Measurements from ENCODE around the gene PEX11A. TPM values are rescaled to one million over a fixed set of nuclear protein-coding genes. Genes with fewer than 3 reads are reported as not detected.

Gene PEX11A
- total RNA-seq, 1 experiment from 2014 or later = 6.2 TPM

DNA sequence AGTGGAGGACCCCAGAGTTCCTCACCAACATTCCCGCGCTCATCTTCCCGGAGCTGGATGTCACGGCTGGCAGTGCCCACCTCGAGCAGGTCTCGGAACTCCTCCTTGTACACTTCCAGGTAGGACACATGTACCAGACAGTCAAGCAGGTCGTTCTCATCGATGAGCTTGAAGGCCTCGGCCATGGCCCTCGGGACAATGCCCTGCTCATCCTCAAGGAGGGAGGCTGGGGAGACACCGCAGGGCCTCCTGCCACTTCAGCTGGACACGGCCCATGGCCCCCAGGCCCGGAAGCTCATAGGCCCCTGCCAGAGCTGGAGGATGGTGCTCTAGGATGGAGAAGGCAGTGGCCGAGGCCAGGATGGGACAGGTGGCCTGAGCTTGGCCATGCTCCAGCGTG, 40.8 kb downstream of the PEX11A start:
- ATAC-seq (no peak), DNase-seq (ENCODE audit: low read depth, low spot score) (no peak)
- CTCF ChIA-PET = no interaction called here

DNA sequence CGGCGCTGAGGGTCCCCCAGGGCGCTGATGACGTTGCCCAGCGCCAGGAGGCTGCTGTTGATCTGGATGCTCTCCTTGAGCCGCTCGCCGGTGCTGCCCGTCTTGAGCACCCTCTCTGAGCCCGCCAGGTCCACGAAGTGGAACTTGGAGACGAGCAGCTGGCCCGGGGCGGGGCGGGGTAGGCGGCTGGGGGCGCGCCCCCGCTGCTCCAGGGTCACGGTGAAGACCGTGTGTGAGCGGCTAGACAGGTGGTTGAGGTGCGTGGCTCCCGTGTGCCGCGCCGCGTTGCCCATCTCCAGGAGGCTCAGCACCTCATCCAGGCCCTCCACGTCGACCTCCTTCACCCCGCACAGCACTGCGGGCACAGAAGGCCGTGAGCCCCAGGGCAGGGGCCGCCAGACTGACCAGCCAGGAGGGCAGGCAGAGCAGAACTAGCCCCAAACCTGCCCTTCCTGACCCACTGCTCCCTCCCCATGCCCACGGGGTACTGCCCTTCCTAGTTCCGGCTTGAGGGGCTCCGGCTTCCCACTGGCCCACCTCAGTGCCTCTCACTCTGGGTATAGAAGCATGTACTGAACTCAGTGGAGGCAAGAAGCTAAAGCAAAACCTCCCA, 41.4 kb downstream of the PEX11A start:
- ChIA-PET POLR2A (no interaction called here), CTCF (no interaction called here)
- H3K27me3 ChIP-seq (ENCODE audit: control insufficient read depth, insufficient read depth, low read length) = no peaks in the 10 kb centered on the region
- no peaks in the 10 kb centered on the region for H3K36me3 ChIP-seq (ENCODE audit: control insufficient read depth, insufficient read depth, low read length)
- H3K27ac ChIP-seq (ENCODE audit: low read length) = no peak overlapping the region
- no peaks in the 10 kb centered on the region for H3K4me1 ChIP-seq (ENCODE audit: control insufficient read depth, insufficient read depth, low read length)
- no TSS peak for BruUV-seq (replicated peaks)
- in situ Hi-C loops (cut with HindIII; ENCODE audit: low pct_unique_long_range_greater_than_20kb, low sequenced_read_pairs) = no loop called here
- intact Hi-C loops (cut with micrococcal nuclease; ENCODE audit: unreplicated experiment) = no loop called here
- no peaks in the 10 kb centered on the region for H3K9me3 ChIP-seq (ENCODE audit: control insufficient read depth, insufficient read depth, low read depth, low read length)
- ATAC-seq (no peak), DNase-seq (ENCODE audit: low read depth, low spot score) (no peak)
- H3K4me3 ChIP-seq (ENCODE audit: low read depth in 2 of 2, low read length in 2 of 2) = no peak overlapping the region
- TF ChIP-seq, protein P1, sequence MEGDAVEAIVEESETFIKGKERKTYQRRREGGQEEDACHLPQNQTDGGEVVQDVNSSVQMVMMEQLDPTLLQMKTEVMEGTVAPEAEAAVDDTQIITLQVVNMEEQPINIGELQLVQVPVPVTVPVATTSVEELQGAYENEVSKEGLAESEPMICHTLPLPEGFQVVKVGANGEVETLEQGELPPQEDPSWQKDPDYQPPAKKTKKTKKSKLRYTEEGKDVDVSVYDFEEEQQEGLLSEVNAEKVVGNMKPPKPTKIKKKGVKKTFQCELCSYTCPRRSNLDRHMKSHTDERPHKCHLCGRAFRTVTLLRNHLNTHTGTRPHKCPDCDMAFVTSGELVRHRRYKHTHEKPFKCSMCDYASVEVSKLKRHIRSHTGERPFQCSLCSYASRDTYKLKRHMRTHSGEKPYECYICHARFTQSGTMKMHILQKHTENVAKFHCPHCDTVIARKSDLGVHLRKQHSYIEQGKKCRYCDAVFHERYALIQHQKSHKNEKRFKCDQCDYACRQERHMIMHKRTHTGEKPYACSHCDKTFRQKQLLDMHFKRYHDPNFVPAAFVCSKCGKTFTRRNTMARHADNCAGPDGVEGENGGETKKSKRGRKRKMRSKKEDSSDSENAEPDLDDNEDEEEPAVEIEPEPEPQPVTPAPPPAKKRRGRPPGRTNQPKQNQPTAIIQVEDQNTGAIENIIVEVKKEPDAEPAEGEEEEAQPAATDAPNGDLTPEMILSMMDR (IDR thresholded peaks at IDR 0.05) = no peak
- no peak for TF ChIP-seq SIN3A (IDR thresholded peaks at IDR 0.05; ENCODE audit: borderline replicate concordance, insufficient read depth, low read depth, low read length)
- no peak for TF ChIP-seq POLR2AphosphoS5 (IDR thresholded peaks at IDR 0.05; ENCODE audit: low read depth, low read length)

More for the DNA sequence above, 40.8 kb downstream of the PEX11A start:
- in situ Hi-C loops (cut with HindIII; ENCODE audit: low pct_unique_long_range_greater_than_20kb, low sequenced_read_pairs) (no loop called here), intact Hi-C loops (cut with micrococcal nuclease; ENCODE audit: unreplicated experiment) (no loop called here)
- TF ChIP-seq TCF7L2 (IDR thresholded peaks at IDR 0.05; ENCODE audit: low read depth, low read length) (no peak), SIN3A (IDR thresholded peaks at IDR 0.05; ENCODE audit: borderline replicate concordance, insufficient read depth, low read depth, low read length) (no peak), POLR2AphosphoS5 (IDR thresholded peaks at IDR 0.05; ENCODE audit: low read depth, low read length) (no peak)
- TF ChIP-seq, protein P1 (IDR thresholded peaks at IDR 0.05) = no peak
- TF ChIP-seq, protein P2, sequence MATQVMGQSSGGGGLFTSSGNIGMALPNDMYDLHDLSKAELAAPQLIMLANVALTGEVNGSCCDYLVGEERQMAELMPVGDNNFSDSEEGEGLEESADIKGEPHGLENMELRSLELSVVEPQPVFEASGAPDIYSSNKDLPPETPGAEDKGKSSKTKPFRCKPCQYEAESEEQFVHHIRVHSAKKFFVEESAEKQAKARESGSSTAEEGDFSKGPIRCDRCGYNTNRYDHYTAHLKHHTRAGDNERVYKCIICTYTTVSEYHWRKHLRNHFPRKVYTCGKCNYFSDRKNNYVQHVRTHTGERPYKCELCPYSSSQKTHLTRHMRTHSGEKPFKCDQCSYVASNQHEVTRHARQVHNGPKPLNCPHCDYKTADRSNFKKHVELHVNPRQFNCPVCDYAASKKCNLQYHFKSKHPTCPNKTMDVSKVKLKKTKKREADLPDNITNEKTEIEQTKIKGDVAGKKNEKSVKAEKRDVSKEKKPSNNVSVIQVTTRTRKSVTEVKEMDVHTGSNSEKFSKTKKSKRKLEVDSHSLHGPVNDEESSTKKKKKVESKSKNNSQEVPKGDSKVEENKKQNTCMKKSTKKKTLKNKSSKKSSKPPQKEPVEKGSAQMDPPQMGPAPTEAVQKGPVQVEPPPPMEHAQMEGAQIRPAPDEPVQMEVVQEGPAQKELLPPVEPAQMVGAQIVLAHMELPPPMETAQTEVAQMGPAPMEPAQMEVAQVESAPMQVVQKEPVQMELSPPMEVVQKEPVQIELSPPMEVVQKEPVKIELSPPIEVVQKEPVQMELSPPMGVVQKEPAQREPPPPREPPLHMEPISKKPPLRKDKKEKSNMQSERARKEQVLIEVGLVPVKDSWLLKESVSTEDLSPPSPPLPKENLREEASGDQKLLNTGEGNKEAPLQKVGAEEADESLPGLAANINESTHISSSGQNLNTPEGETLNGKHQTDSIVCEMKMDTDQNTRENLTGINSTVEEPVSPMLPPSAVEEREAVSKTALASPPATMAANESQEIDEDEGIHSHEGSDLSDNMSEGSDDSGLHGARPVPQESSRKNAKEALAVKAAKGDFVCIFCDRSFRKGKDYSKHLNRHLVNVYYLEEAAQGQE (IDR thresholded peaks at IDR 0.05; ENCODE audit: insufficient read depth in 1 of 2, low read depth in 2 of 2, low read length in 1 of 2) = no peak
- Histone ChIP-seq H3K27me3 (ENCODE audit: control insufficient read depth, insufficient read depth, low read length) (no peaks in the 10 kb centered on the region), H3K4me3 (ENCODE audit: low read depth in 2 of 2, low read length in 2 of 2) (no peak overlapping the region), H3K36me3 (ENCODE audit: control insufficient read depth, insufficient read depth, low read length) (no peaks in the 10 kb centered on the region), H3K9me3 (ENCODE audit: control insufficient read depth, insufficient read depth, low read depth, low read length) (no peaks in the 10 kb centered on the region), H3K27ac (ENCODE audit: low read length) (no peak overlapping the region), H3K4me1 (ENCODE audit: control insufficient read depth, insufficient read depth, low read length) (no peaks in the 10 kb centered on the region)
- POLR2A ChIA-PET = no interaction called here
- BruUV-seq (replicated peaks) = no TSS peak

Data from Panc1 (cell line).